GM12892 (cell line): Measurements from ENCODE around the gene SSH2.

Experiments
- POLR2A ChIP-seq: IDR thresholded peaks from 2 replicates; pipeline ENCODE4 v1.6.1; 2011; ENCODE audit warnings: low read depth, low read length, control low read depth
- POLR2AphosphoS5 ChIP-seq: IDR thresholded peaks from 2 replicates; pipeline ENCODE4 v1.6.1; 2011; ENCODE audit warnings: low read depth, low read length, control low read depth

GRCh38 chr17:29628644-29629043, 301.4 kb downstream of the SSH2 start:
- TF ChIP-seq POLR2A, result no peak
- no peak for TF ChIP-seq POLR2AphosphoS5
